HG03039 (cell line): ENCODE measurements around the gene JTB.

Experiments used
- ATAC-seq: cut with Tn5 transposase; IDR thresholded peaks from one replicate; pipeline ENCODE4 v1.9.1; 2021; ENCODE audit warnings: mild to moderate bottlenecking, moderate library complexity; ENCODE audit not compliant: unreplicated experiment

Gene JTB

DNA sequence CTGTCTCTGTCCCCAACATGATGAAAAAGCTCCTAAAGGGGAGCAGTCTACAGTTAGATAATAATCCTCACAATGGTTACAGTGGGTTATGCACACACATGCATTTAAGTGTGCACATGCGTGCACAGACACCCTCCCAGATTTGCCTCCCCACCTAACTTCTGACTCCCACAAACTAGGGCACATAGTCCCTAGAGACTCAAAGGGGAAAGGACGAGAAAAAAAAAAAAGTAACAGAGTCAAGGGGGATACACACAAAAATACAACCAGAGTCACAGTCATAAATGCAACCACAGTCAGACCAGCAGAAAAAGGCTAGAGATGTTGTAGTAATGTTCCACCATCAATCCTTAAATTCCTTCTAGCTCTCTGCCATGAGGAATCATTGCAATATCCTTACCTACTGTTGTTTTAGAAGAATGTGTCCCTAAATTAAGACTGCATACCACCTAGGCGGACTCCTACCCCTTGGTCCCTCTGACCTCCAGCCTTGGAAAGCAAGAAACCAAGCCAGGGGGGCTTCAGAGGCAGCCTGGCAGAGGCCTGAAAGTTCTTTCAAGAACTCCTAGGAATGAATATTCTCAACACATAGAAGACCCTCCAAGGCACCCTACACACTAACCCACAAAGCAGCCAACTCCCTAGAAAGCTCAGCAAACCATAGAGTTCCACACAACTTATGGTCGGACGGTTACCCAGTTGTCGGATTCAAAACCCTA lies 20.3 kb downstream of the JTB start:
- no peak for ATAC-seq

DNA sequence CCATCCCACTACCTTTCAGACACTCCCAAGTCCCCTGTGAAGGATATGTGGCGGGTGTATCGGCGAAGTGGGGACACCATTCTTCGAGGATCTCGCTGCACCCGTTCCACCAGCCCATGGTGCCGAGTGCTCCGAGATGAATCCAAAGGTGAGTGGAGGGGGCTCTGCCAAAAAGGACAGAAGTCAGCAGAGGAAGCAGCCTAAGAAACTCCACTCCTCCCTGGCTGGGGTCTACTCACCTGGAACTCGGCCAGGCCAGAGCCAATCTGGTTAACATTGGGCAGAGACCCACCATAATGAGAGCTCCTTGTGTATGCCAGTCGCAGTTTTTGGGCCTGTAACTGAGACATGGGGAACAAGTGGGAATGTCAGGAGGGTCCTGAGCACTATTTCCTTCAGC lies 22.6 kb downstream of the JTB start:
- ATAC-seq: no peak

DNA sequence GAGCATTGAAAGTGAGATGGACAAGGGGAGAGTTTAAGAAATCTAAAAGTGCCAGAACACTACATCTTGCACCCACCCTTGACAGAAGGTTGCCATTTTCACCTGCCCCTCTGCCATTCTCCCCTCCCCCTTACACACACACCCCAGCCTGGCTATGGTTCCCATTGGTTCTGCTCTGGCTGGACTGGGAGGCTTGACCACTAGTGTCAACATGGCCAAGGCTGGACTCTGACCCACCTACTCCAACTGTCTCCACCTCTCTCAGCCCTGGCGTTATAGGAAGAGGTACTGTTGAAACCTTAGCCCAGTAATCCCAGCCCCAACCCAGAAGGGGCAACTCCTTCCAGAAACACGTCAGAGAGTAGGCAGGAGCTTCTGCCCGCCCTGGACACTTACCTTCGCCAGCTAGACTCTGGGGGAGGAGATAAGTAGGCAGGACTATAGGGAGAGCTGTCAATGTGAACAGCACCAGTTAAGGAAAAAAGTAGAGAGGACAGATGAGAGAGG lies 23.6 kb downstream of the JTB start:
- no peak for ATAC-seq

DNA sequence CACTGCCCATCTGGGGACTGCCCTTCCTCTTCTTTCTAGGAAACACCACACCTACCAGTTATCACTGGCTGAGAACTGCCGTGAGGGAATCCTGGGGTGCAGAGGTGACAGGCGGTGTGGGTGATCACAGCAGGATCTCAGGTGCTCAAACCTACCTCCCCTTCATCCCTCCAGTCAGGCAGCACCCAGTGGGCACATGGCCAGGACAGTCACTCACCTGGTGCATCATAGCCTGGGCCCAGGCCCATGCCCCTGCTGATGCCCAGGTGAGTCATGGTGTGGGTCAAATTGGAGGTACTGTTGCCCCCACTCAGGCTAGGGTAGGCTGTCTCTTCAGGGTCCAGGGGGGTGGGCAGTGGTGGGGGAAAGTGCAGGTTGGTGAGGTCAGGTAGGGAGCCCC lies 25.7 kb downstream of the JTB start:
- ATAC-seq: no peak

DNA sequence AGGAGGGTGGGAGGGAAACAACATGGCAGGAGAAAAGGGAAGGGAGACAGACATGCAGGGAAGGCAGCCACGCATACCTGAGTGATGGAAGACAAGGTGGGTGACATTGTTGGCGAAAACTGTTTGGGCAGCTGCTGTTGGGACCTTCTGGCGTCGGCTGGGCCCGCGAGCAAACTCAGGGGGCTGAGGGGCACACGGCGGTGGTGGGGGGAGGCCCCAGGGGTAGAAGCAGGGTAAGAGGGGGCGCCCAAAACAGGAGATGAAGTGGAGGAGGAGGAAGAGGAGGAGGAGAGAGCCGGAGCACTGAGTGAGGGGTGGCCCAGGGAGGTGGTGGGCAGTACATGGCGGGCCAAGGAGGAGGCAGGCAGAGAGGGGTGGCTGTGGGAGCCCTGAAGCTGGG lies 26.3 kb downstream of the JTB start:
- ATAC-seq: no peak

DNA sequence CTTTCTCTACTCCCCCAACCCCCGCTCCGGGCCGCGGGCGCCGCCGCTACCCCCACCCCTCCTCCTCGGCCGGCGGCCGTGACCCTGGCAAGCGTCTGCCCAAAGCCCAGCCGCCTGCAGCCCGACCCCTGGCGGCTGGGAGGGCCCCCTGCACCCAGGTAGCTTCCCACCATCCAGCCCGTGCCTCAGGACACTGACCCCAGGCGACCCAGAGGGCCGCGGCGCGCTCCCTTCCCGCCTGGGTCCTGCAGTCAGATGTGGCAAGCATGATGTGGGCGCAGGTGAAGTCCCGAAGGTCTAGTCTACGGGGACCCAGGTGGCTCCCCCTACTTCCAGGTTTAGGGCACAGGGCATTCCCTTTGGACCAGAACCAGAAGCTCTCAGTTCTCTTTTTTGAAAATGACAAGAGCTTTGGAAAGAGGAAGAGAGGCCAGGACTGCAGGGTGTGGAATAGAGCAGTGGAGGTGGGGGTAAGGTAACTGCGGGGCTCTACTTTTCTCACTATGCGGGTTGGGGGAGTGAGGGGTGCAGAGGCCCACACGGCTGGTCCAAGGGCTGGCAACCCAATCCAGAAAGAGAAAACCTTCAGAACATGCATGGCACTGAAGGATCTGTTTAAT lies 30.7 kb downstream of the JTB start, which contains the start of gene DENND4B:
Gene DENND4B (minus strand): TSS at position 97 of the 620 bp plus-strand sequence. CDS start 2,344 bp downstream, outside the sequence.
- ATAC-seq: peak; percentile 49

DNA sequence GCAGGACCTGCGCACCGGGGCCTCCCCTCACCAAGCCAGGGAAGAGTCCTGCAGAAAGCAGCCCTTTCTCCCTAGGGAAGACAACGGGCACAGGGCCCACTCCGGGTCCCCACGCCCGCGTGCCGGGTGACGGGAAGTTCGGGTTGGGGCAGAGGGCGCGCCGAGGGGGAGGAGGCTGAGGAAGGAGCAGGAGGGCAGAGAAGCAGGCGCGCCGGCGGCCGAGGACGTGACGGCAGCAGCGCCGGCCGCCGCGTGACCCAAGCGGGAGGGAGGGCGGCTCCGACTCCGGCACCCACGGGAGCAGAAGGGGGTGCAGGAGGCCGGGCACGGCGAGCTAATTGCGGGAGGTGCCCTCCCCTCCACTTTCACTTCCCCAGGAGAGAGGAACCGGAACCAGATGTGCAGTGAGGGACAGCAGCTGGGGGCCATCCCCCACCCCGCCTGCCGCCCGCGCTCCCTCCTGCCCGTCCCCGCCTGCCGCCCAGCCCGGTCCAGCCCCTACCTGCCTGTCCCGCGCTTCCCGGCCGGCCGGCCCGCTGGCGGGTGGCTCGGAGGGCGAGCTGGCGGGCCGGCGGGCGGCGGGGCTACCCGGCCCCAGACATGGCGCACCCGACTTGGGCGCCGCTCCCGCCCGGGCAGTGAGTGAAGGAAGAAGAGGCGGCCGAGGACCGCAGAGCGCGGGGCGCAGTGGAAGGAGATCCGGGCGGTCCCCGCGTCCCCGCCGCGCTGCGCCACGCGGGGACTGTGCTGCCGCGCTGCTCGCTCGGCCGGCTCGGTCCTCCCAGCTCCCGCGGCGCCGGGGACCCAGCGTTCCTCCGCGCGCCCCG lies 31.5 kb downstream of the JTB start:
- peak; percentile 58 for ATAC-seq

DNA sequence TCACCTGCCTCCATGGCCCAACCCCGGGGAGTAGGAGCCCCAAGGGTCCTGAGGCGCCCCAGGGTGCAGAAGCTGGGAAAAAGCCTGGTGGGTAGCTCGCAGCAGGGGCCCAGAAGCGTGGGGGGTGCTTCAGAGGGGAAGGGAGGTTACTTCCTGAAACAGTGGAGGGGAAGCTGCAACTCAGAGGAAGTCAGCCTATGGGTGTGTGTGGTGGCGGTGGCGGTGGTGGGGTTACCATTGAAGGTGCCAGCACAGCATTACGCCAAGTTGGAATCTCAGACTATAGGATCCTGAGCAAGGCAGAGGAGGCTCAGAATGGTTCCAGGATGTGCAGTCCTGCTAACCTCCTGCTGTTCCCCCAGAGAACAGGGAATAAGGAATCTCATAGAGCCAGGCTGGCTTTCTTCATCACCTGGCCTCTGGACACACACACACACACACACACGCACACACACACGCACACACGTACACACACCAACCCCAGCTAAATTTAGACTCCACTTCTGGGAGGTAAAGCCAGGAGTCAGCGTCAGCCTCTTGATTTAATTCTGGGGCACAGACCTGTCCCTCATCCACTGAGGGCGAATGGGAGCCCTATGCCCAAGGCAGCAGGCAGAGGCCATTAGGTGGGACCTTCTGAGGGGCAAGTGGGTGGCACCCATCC lies 32.2 kb downstream of the JTB start:
- no peak for ATAC-seq

DNA sequence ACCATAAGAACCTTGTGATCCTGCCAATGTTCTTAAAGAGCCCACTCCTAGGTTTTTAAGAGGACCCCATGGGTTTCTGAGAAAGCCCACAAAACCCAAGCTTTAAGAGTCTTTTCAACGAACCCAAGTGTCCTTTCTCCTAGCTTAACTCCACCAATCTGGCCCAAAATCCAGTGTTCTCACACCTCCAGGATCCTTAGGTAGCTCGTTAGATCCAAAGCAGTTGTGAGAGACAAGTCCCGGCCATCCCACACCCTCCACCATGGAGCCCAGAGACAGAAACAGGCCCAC lies 32.7 kb downstream of the JTB start:
- ATAC-seq: no peak

DNA sequence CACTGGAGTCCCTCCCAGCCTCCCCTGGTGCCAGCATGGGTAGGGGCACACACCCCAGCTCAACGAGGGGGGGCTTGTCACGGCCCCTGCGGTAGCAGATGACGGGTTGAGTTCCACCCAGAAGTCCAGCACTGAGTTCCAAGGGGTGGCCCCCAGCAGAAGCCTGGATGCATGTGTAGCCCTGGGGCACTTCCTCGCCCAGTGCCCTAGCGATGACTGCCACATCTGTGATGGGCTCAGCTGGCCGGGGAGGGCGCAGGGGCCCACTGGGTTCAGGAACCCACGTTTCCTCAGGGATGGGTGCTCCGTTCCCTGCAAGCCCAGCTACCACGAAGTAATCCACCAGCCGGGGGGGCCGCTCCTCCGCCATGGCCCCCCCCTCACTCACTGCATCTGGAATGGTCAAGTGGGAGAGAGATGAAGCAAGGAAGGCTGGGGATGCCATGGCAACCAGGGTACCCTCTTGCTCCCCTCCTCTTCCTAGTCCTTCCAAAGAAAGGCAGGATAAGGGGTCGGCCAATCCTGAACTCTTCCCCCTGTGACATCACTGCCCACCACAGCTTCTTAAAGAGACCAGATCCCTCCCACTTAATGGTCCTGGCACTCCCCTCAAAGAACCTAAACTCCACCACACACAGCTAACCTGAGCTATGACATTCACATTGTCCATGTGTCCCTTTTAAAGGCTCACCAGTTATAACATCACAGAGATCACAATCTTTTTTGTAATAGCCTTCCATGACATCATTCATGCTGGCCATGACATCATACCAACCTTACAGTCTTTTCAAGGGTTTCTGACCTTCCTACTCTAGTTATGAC lies 33.3 kb downstream of the JTB start:
- no peak for ATAC-seq

DNA sequence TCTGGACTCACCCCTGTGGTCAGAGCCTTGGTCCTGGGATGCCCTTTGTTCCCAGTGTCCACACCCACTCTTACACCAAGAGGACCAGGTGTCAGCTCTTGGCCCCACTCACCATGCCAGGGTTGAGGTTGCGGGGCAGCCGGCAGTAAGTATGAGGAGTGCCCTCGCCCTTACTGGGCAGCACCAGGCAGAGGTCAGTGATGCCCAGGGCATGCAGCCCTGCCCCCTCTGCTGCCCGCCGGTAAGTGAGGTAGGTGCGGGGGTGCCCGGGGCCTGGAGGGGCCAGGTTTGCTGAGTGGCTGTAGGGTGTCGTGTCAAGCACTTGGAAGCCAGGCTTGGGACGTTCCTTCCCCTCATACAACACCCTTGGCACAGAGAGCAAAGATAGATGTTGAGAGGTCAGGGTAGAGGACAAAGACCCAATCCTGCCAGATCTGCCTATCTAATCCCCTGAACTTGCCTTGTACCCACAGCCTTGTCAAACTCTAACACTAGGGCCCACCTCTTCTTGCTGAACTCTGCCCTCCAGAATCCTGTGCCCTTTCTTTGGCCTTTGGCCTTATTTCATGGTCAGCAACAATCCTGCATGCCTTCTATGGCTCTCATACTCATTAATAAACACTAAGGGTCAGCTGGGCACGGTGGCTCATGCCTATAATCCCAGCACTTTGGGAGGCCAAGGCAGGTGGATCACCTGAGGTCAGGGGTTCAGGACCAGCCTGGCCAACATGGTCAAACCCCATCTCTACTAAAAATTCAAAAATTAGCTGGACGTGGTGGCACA lies 34.5 kb downstream of the JTB start:
- no peak for ATAC-seq

DNA sequence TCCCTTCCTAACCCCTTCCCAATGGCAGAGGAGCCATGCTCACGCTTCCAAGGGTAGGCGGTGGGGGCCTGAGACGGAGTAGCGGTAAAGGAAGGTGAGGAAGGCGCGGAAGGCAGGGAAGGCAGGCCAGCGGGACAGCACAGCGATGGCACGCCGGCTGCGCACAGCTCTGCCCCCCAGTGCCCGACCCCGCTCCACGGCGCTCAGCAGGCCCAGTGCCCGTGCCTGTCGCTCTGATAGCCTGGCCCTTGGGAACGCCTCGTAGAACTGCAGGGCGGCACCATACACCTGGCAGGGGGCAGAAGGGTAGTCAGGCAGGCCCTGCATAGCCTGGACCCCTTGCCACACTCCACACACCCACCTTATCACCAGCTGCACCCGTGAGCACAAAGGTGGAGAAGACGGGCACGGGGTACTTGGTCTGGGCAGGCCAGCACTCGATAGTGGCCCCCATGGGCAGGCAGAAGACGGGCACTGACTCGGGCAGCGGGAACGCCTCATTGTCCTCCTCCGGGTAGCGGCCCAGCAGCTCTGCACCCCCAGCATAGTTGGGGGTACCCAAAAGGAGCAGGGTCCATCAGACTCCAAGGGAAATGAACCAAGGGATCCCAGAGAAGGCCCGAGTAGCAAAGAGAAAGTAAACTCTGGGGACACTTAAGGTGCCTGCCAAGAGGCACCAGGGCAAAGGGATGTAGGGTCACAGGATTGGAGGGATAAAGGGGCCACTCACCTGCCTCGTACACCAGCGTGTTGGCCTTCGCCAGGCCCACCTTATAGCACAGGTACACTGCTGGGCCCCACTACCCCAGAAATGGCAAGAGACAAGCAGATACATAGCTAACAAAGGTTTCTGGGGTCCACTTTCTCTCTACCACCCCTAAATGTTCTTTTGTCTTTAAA lies 35.4 kb downstream of the JTB start:
- no peak for ATAC-seq

DNA sequence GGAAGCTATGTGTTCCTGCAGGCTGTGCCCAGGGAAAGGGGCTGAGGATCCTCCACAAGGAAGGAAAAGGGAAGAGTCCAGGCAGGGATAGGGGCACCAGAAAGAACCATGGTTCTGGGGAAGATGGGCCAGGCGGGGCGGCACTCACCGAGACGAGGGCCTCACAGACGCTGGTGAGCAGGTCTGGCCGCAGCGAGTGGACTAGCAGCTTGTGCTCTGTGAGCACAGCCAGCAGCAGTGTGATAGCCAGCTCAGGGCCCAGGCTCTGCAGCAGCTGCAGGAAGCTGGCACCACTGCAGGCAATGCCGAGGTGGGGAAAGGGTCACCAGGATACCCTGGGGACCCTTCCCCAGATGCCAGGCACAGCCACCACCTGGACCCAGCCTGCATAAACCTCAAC lies 36.7 kb downstream of the JTB start:
- no peak for ATAC-seq

DNA sequence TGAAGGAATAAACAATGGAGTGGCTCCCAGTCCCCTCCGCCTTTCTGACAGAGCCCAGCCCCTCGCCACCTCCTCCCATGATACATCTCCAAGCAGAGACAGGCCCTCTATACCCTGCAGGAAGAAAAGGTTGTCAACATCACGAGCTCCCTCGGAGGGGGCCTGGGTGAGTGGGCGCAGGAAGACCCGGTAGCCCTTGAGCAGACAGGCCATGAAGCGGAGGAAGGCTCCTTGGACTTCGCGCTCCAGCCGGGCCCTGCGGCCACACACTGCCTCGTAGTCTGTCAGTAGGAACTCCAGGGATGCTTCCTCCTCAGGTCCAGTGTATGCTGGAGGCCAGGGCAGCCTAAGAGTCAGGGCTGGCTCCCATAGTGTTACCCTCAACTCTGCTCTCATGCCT lies 38.0 kb downstream of the JTB start:
- ATAC-seq: no peak

DNA sequence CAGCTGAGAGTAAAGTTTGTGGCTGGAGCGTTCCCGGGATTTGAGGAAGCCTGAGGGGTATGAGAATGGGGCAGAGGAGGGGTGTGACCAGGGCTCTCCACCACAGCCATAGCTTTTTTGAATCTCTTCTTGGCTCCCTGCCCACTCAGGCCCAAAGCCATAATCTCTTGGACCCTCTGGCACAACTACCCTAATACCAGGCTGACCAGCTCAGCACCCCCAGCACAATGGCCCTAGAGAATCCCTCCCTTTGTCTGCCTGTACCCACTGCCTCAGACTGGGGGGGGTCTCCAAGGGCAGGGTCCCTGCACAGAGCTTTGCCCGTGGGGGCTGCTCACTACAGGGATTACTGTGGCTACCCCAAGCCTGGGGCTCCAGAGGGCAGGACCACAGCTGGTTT lies 38.5 kb downstream of the JTB start:
- no peak for ATAC-seq

DNA sequence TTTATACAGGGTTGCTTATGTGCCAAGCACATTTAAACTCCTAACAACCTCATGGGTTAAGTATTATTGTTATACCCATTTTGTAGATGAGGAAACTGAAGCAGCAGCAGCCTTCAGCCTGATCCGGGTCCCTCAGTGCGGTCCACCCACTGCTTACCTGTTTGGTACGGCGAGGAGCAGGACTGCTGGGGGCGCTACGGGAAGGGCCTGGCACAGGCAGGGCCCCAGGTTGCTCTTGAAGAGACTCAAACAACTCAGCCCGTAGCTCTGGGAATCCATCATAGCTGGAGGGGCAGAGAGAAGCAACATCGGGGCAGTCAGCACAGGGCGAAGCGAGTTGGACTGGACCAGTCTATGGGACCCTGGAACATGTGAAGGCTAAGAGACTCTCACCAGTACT lies 40.1 kb downstream of the JTB start:
- no peak for ATAC-seq

DNA sequence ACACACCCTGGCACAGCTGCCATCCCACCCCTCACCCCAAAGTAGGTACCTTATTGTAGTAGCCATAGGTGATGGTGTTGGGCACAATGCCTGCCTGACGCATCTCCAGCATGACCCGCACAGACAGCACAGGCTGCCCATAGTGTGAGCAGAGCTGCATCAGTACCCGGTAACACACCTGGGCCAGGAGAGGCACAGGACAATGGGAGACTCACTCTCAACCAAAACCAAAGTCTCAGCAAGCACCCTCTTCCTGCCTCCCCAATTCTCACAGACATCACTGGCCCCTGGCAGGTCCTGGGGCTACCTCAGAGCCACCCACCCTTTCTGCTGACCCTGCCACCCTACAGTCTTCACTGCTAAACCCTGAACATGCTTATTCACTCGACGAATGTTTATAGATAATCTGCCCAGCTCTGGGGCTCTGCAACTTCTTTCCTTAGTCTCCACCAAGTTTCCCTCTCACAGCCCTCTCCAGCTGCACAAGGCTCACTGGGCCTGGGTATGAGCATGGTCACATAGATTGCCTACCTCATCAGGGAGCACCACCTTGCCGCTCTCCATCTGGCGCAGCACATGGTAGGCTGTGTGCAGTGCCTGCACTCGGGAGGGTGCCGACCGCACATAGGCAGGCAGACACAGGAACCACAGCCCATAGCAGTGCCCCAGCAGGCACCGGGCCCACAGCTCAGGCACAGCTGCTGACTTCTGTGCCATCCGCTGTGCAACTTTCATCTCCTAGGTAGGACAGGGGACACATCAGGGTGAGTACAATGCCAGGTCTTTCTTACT lies 41.3 kb downstream of the JTB start:
- no peak for ATAC-seq

DNA sequence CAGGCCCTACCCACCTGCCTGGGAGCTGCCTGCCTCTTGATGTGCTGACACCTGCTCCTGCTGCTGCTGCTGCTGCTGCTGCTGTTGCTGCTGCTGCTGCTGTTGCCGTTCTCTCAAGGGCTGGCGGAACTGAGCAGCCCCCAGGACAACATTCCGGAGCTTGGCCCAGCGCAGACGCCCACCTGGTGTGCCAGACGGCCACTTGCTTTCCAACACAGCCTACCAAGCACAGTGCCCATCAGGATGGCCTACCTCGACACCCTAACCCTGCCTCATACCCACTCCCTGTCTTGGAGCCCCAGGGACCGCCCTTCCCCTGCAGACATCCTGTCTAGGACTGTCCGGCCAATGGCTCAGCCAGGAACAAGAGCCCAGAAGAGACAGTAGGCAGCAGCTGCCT lies 42.7 kb downstream of the JTB start:
- no peak for ATAC-seq
